ENCODE data around the gene PCCA. TPM values are rescaled to one million over a fixed set of nuclear protein-coding genes. Genes with fewer than 3 reads are reported as not detected.
A peak's percentile ranks its signal among the peaks of the same experiment; 100 is the strongest.

Gene PCCA
- total and polyA plus RNA-seq, 8 donors: 26.8 to 48.9 (median 37.6) TPM

GRCh38 chr13:100347968-100348367 is 259.1 kb downstream of the PCCA start:
- DNase-seq: no peak
- Histone ChIP-seq H3K27me3 (no peaks in the 10 kb centered on the region), H3K4me1 (no peaks in the 10 kb centered on the region), H3K27ac (no peak overlapping the region), H3K9me3 (peaks cover 0 to 4% of the 10 kb centered on the region in 2 donors), H3K4me3 (no peak overlapping the region), H3K36me3 (no peaks in the 10 kb centered on the region)
- intact Hi-C loops (cut with DNase I): no loop called here
- ATAC-seq: no peak
- no peak for TF ChIP-seq CTCF (IDR thresholded peaks at IDR 0.05)

GRCh38 chr13:100349594-100349993 is 260.7 kb downstream of the PCCA start:
- DNase-seq (no peak), ATAC-seq (no peak)
- Histone ChIP-seq H3K27me3 (no peaks in the 10 kb centered on the region), H3K27ac (no peak overlapping the region), H3K36me3 (no peaks in the 10 kb centered on the region), H3K4me3 (no peak overlapping the region), H3K4me1 (no peaks in the 10 kb centered on the region), H3K9me3 (peaks cover 0 to 4% of the 10 kb centered on the region in 2 donors)
- no peak for TF ChIP-seq CTCF (IDR thresholded peaks at IDR 0.05)
- intact Hi-C loops (cut with DNase I): no loop called here

- H3K27ac ChIP-seq: no peak overlapping the region
- DNase-seq: peak in 2 of 4 donors; percentile 44 to 53
- H3K36me3 ChIP-seq: no peaks in the 10 kb centered on the region
- H3K4me3 ChIP-seq: no peak overlapping the region
- intact Hi-C loops (cut with DNase I): no loop called here
- peaks cover 0 to 1% of the 10 kb centered on the region in 2 donors for H3K9me3 ChIP-seq
- no peaks in the 10 kb centered on the region for H3K27me3 ChIP-seq
- no peaks in the 10 kb centered on the region for H3K4me1 ChIP-seq
- TF ChIP-seq CTCF (IDR thresholded peaks at IDR 0.05): no peak
- no peak for ATAC-seq
Observed at GRCh38 chr13:100350601-100351000, 261.7 kb downstream of the PCCA start.

- Histone ChIP-seq H3K27me3 (no peaks in the 10 kb centered on the region), H3K4me3 (no peak overlapping the region), H3K36me3 (no peaks in the 10 kb centered on the region), H3K27ac (no peak overlapping the region), H3K9me3 (no peaks in the 10 kb centered on the region), H3K4me1 (peaks cover 0 to 4% of the 10 kb centered on the region in 2 donors)
- DNase-seq: no peak
- TF ChIP-seq CTCF (IDR thresholded peaks at IDR 0.05): no peak
- ATAC-seq: no peak
- intact Hi-C loops (cut with DNase I): no loop called here
Observed at GRCh38 chr13:100356426-100356825, 267.5 kb downstream of the PCCA start.

GRCh38 chr13:100356889-100357288 is 268.0 kb downstream of the PCCA start:
- intact Hi-C loops (cut with DNase I): no loop called here
- no peak overlapping the region for H3K27ac ChIP-seq
- peak in 2 of 4 donors; percentile 23 to 42 for DNase-seq
- no peak for ATAC-seq
- H3K4me3 ChIP-seq: no peak overlapping the region
- H3K4me1 ChIP-seq: peaks cover 0 to 4% of the 10 kb centered on the region in 2 donors
- no peaks in the 10 kb centered on the region for H3K9me3 ChIP-seq
- no peaks in the 10 kb centered on the region for H3K27me3 ChIP-seq
- no peaks in the 10 kb centered on the region for H3K36me3 ChIP-seq
- no peak for TF ChIP-seq CTCF (IDR thresholded peaks at IDR 0.05)
